Caco-2 (cell line): ENCODE data around the gene VDAC2. TPM values are rescaled to one million over a fixed set of nuclear protein-coding genes. Genes with fewer than 3 reads are reported as not detected.
A peak's percentile ranks its signal among the peaks of the same experiment; 100 is the strongest.

Experiments used
- Bru-seq: library from RNA; stranded (reverse); fragments of 400-500 nt; gene quantifications from one replicate; lab custom pipeline; 2021; lab: Mats Ljungman, UMichigan
- BruChase-seq, 2 experiments: library from RNA; stranded (reverse); fragments of 400-500 nt; gene quantifications; one replicate each; lab custom pipeline; 2021; lab: Mats Ljungman, UMichigan
- BruUV-seq: library from RNA; stranded (reverse); fragments of 400-500 nt; replicated peaks from 2 replicates; lab custom pipeline; 2021; lab: Mats Ljungman, UMichigan
- CTCF ChIA-PET: fragments of 300-600 bp; sonication (Branson Sonifier 250); formaldehyde crosslinking; loops from one replicate; lab custom pipeline; 2022; ENCODE audit warnings: antibody characterized with exemption; lab: Charles Lee
- POLR2A ChIA-PET: fragments of 300-600 bp; sonication (Branson Sonifier 250); formaldehyde crosslinking; loops from one replicate; lab custom pipeline; 2022; ENCODE audit warnings: antibody characterized with exemption; lab: Charles Lee
- DNase-seq, 2 experiments: peaks; one replicate each; pipeline versions ENCODE4 v3.0.0 to v3.0.0-alpha.2; 2020 to 2022
- H3K27me3 ChIP-seq: replicated peaks from 2 replicates; pipeline ENCODE4 v1.6.0; 2011; ENCODE audit warnings: low read length; ENCODE audit not compliant: control insufficient read depth, insufficient read depth
- H3K36me3 ChIP-seq: 2 replicates; pipeline ENCODE4 v1.5.1; 2011; ENCODE audit warnings: low read length; ENCODE audit not compliant: control insufficient read depth, insufficient read depth
- H3K4me1 ChIP-seq: fragments of 250-450 bp; sonication (Bioruptor Pico); 2 replicates; pipeline ENCODE4 v1.5.1; 2020; ENCODE audit warnings: mild to moderate bottlenecking
- H3K4me3 ChIP-seq: 2 replicates; pipeline ENCODE4 v1.5.1; 2011; ENCODE audit warnings: low read depth, mild to moderate bottlenecking, control low read depth, low read length
- H3K9me3 ChIP-seq: fragments of 250-450 bp; sonication (Bioruptor Pico); 2 replicates; pipeline ENCODE4 v1.5.1; 2020; ENCODE audit warnings: mild to moderate bottlenecking, moderate library complexity
- H3K27ac Mint-ChIP-seq: one replicate; pipeline ENCODE4 v1.8.0; 2022; ENCODE audit warnings: mixed read lengths; ENCODE audit not compliant: unreplicated experiment
- H3K27me3 Mint-ChIP-seq: one replicate; pipeline ENCODE4 v1.8.0; 2022; ENCODE audit warnings: mixed read lengths; ENCODE audit not compliant: insufficient read depth, unreplicated experiment
- H3K36me3 Mint-ChIP-seq: one replicate; pipeline ENCODE4 v1.8.0; 2022; ENCODE audit warnings: mild to moderate bottlenecking, mixed read lengths; ENCODE audit not compliant: insufficient read depth, unreplicated experiment
- H3K4me1 Mint-ChIP-seq: one replicate; pipeline ENCODE4 v1.8.0; 2022; ENCODE audit warnings: low read depth, mixed read lengths; ENCODE audit not compliant: unreplicated experiment
- H3K4me3 Mint-ChIP-seq: one replicate; pipeline ENCODE4 v1.8.0; 2022; ENCODE audit warnings: mild to moderate bottlenecking, moderate library complexity, mixed read lengths; ENCODE audit not compliant: unreplicated experiment
- H3K9me3 Mint-ChIP-seq: one replicate; pipeline ENCODE4 v1.8.0; 2022; ENCODE audit warnings: mixed read lengths; ENCODE audit not compliant: unreplicated experiment
- intact Hi-C: fragments of 100-400 bp; cut with micrococcal nuclease; formaldehyde crosslinking; loops from one replicate; pipeline ENCODE4 v1.10.0; 2022; ENCODE audit not compliant: unreplicated experiment
- long read RNA-seq: library from polyadenylated mRNA; stranded (forward); transcript quantifications from one replicate; pipeline ENCODE4 v2.0.0, GENCODE V29; 2022
- total RNA-seq: library from RNA; stranded (reverse); gene quantifications from 2 replicates; pipeline ENCODE4 v1.2.3, GENCODE V29; 2022
- TF ChIP-seq, protein P1 (sequence below), 2 experiments: fragments of 200-600 bp in 1 of 2; IDR thresholded peaks; 1 replicate in 1 of 2; 2 replicates in 1 of 2; pipeline versions ENCODE4 v1.5.1 to v1.8.0; 2011 to 2022; ENCODE audit warnings: antibody characterized with exemption in 1 of 2, control low read depth in 1 of 2, inconsistent platforms in 1 of 2, low read depth in 1 of 2, low read length in 1 of 2, mild to moderate bottlenecking in 1 of 2, moderate library complexity in 1 of 2; ENCODE audit not compliant: insufficient read depth in 1 of 2, severe bottlenecking in 1 of 2, unreplicated experiment in 1 of 2

VDAC2 gene, protein sequence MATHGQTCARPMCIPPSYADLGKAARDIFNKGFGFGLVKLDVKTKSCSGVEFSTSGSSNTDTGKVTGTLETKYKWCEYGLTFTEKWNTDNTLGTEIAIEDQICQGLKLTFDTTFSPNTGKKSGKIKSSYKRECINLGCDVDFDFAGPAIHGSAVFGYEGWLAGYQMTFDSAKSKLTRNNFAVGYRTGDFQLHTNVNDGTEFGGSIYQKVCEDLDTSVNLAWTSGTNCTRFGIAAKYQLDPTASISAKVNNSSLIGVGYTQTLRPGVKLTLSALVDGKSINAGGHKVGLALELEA
- total RNA-seq (244 and 250 TPM in 2 replicates), Bru-seq, nascent RNA (percentile 97 among the genes with signal in this experiment), BruChase-seq, experiment 1, labeled RNA remaining after a 2-hour chase (percentile 93 among the genes with signal in this experiment), BruChase-seq, experiment 2, labeled RNA remaining after a 6-hour chase (percentile 96 among the genes with signal in this experiment)
- long read RNA-seq, transcript VDAC2-203 (10 exons, 1,557 nt) = major isoform, 544 of 629 reads
- long read RNA-seq, partial matches to known transcripts = 21 of 629 reads
- long read RNA-seq, other reads (novel, unspliced or antisense) = 63 of 629 reads

DNA sequence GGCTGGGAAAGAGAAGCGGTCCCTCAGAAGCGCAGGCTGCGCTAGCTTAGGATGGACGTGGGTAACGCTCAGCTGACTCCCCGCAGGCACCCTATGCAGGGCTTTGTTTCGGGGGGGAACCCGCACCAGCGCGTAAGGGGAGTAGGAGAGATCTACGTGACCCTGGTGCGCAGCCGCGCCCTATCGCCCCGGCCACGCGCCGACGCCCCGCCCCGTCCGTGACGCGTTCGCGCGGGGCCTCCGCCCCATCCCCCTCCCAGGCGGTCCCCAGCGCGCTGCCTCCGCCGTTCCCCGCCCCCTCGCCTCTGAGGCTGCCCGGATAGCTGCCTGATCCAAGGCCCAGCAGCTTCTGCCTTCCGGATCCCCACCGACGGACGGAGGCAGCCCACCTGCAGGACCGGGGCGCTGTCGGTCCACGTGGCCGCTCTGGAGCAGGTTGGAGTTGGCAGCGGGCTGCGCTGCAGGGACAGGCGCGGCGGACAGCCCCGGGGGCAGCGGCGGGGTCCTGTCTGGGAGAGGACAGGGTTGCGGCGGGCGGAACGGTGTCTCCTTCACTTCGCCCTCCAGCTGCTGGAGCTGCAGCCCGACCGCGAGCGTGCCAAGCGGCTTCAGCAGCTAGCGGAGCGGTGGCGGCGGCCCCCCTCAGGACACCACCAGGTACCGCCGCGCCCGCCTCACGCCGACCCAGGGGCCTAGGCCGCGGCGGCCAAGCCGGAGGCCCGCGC lies at the start of gene VDAC2:
VDAC2 (plus strand) TSS at position 515 of the 725 bp plus-strand sequence. CDS start 363 bp downstream, outside the sequence.
- peak within 1 kb of the TSS; percentile 100 for H3K4me3 Mint-ChIP-seq
- TF ChIP-seq, protein P1, sequence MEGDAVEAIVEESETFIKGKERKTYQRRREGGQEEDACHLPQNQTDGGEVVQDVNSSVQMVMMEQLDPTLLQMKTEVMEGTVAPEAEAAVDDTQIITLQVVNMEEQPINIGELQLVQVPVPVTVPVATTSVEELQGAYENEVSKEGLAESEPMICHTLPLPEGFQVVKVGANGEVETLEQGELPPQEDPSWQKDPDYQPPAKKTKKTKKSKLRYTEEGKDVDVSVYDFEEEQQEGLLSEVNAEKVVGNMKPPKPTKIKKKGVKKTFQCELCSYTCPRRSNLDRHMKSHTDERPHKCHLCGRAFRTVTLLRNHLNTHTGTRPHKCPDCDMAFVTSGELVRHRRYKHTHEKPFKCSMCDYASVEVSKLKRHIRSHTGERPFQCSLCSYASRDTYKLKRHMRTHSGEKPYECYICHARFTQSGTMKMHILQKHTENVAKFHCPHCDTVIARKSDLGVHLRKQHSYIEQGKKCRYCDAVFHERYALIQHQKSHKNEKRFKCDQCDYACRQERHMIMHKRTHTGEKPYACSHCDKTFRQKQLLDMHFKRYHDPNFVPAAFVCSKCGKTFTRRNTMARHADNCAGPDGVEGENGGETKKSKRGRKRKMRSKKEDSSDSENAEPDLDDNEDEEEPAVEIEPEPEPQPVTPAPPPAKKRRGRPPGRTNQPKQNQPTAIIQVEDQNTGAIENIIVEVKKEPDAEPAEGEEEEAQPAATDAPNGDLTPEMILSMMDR (IDR thresholded peaks at IDR 0.05; ENCODE audit: insufficient read depth in 1 of 2, low read depth in 1 of 2, low read length in 1 of 2, severe bottlenecking in 1 of 2, unreplicated experiment in 1 of 2) = peak in 1 of 2 experiments; percentile 8
- peak within 1 kb of the TSS; percentile 75 for H3K4me3 ChIP-seq
- H3K4me1 ChIP-seq = peaks cover 28% of the 10 kb centered on the region
- H3K36me3 Mint-ChIP-seq = peaks cover 58% of the 10 kb centered on the region
- H3K4me1 Mint-ChIP-seq = peaks cover 5% of the 10 kb centered on the region
- DNase-seq = peak; percentile 93 to 96
- no peaks in the 10 kb centered on the region for H3K36me3 ChIP-seq
- no peaks in the 10 kb centered on the region for H3K27me3 ChIP-seq
- no peaks in the 10 kb centered on the region for H3K9me3 ChIP-seq
- no peaks in the 10 kb centered on the region for H3K9me3 Mint-ChIP-seq
- ChIA-PET CTCF (interaction anchor here (0.6 to 2.9 kb wide), 10 partner anchors 15 to 969 kb away, joined by 4 to 27 read pairs (median 8); partner anchors contain the start of gene COMTD1), POLR2A (interaction anchor here (0.6 to 3.1 kb wide), 13 partner anchors 9 to 308 kb away, joined by 3 to 52 read pairs (median 5); partner anchors contain the start of genes COMTD1 and SAMD8)
- intact Hi-C loops = loop anchor here (1.0 kb wide), 3 partner anchors 15 to 20 kb away; no protein-coding TSS in a partner anchor
- no TSS peak for BruUV-seq
- H3K27ac Mint-ChIP-seq = peak within 1 kb of the TSS; percentile 100
- H3K27me3 Mint-ChIP-seq = no peaks in the 10 kb centered on the region

DNA sequence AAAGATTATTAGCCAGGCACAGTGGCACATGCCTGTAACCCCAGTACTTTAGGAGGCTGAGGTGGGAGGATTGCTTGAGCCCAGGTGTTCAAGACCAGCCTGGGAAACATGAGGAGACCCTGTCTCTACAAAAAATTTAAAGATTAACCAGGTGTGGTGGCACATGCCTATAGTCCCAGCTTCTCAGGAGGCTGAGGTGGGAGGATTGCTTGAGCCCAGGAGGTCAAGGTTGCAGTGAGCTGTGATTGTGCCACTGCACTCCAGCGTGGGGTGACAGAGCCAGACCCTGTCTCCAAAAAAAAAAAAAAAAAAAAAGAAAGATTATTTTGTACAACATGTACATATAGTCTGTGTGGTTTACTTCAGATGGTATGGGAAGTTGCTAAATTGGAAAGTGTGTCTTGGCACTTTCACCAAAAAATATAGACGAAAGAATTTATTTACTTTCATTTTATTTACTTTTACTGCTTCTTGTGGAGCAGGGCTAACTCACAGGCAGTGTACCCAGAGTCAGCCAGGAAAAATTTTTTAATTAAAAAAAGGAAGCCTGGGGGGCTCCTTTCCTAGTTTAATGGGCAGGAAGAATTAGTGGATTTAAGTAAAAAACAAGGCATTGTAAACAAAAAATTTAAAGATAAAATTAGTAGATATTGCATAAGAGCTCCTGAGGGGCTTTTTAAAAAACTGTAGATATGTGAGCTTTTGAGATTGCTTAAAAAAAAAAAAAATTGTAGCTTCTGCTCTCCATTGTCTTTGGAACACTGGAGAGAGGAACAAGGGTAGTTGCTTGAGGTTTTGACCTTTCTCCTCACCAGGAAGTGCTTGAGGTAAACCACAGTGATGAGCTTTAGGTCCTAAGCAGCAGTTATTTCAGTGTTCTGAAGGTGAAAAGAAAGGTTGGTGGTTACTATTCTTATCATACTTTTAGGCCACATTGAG lies 44.6 kb upstream of the VDAC2 start:
- peaks cover 17% of the 10 kb centered on the region for H3K4me1 ChIP-seq
- no peak overlapping the region for H3K4me3 ChIP-seq
- no peaks in the 10 kb centered on the region for H3K9me3 ChIP-seq
- no peak overlapping the region for H3K4me3 Mint-ChIP-seq
- H3K27me3 Mint-ChIP-seq = no peaks in the 10 kb centered on the region
- TF ChIP-seq, protein P1 (IDR thresholded peaks at IDR 0.05; ENCODE audit: insufficient read depth in 1 of 2, low read depth in 1 of 2, low read length in 1 of 2, severe bottlenecking in 1 of 2, unreplicated experiment in 1 of 2) = no peak
- H3K36me3 ChIP-seq = no peaks in the 10 kb centered on the region; the same call in 1 of the 2 replicates
- DNase-seq = no peak
- no peaks in the 10 kb centered on the region for H3K27me3 ChIP-seq
- CTCF ChIA-PET = interaction anchor here (0.7 to 1.1 kb wide), 2 partner anchors 68 to 70 kb away, joined by 3 to 4 read pairs; partner anchors contain the start of gene COMTD1
- BruUV-seq = no TSS peak
- peaks cover 71% of the 10 kb centered on the region for H3K36me3 Mint-ChIP-seq
- H3K27ac Mint-ChIP-seq = no peak overlapping the region
- POLR2A ChIA-PET = no interaction called here
- intact Hi-C loops = loop anchor here (5.0 kb wide), 1 partner anchor 54 kb away; the partner anchor contains the start of gene SAMD8
- H3K4me1 Mint-ChIP-seq = peaks cover 14% of the 10 kb centered on the region
- no peaks in the 10 kb centered on the region for H3K9me3 Mint-ChIP-seq
